ENCODE results near the gene TBX5. TPM values are rescaled to one million over a fixed set of nuclear protein-coding genes. Genes with fewer than 3 reads are reported as not detected.

The TBX5 gene
- total and polyA plus RNA-seq, 2 donors (not counting 1 experiment from before 2014, with no cell fraction given) = 16.8 to 19.4 TPM

- no peaks in the 10 kb centered on the region for H3K79me2 ChIP-seq (ENCODE audit: control insufficient read depth, insufficient read depth, low read length)
- H3K4me3 ChIP-seq (replicated peaks in 1 of 4; ENCODE audit: control extremely low read depth in 1 of 4, insufficient read depth in 1 of 4, low read depth in 3 of 4, low read length in 4 of 4) = no peak overlapping the region
- H4K20me1 ChIP-seq (ENCODE audit: control insufficient read depth, extremely low read depth, insufficient read depth, low read length) = no peaks in the 10 kb centered on the region
- no peak overlapping the region for H2AFZ ChIP-seq (ENCODE audit: low read length)
- no peaks in the 10 kb centered on the region for H3K9me3 ChIP-seq (ENCODE audit: control insufficient read depth, insufficient read depth, low read depth, low read length)
- no peak overlapping the region for H3K4me2 ChIP-seq (ENCODE audit: extremely low read depth, insufficient read depth, low read length)
- DNase-seq (ENCODE audit: low read depth in 2 of 2) = no peak
- H3K36me3 ChIP-seq (ENCODE audit: control insufficient read depth, insufficient read depth, low read length) = no peaks in the 10 kb centered on the region
- no peak for TF ChIP-seq CTCF (conservative IDR thresholded peaks at IDR 0.05 in 1 of 2, IDR thresholded peaks at IDR 0.05 in 1 of 2; ENCODE audit: low read depth in 1 of 2, low read length in 2 of 2)
- no peak for TF ChIP-seq EZH2 (IDR thresholded peaks at IDR 0.05; ENCODE audit: low read length, missing control alignments)
- H3K4me1 ChIP-seq (ENCODE audit: control insufficient read depth, extremely low read depth, insufficient read depth, low read length) = peaks cover 3% of the 10 kb centered on the region
- no peak overlapping the region for H3K9ac ChIP-seq (ENCODE audit: insufficient read depth, low read length)
- no peak overlapping the region for H3K27ac ChIP-seq (ENCODE audit: insufficient read depth, low read length)
- H3K27me3 ChIP-seq (ENCODE audit: control insufficient read depth, insufficient read depth, low read length) = no peaks in the 10 kb centered on the region
Measured at GRCh38 chr12:114320968-114321367, 85.0 kb downstream of the TBX5 start.

- peaks cover 5% of the 10 kb centered on the region for H3K4me1 ChIP-seq (ENCODE audit: control insufficient read depth, extremely low read depth, insufficient read depth, low read length)
- no peaks in the 10 kb centered on the region for H3K36me3 ChIP-seq (ENCODE audit: control insufficient read depth, insufficient read depth, low read length)
- no peak for TF ChIP-seq EZH2 (IDR thresholded peaks at IDR 0.05; ENCODE audit: low read length, missing control alignments)
- no peak for TF ChIP-seq CTCF (conservative IDR thresholded peaks at IDR 0.05 in 1 of 2, IDR thresholded peaks at IDR 0.05 in 1 of 2; ENCODE audit: low read depth in 1 of 2, low read length in 2 of 2)
- H3K4me2 ChIP-seq (ENCODE audit: extremely low read depth, insufficient read depth, low read length) = no peak overlapping the region
- H4K20me1 ChIP-seq (ENCODE audit: control insufficient read depth, extremely low read depth, insufficient read depth, low read length) = no peaks in the 10 kb centered on the region
- H3K79me2 ChIP-seq (ENCODE audit: control insufficient read depth, insufficient read depth, low read length) = no peaks in the 10 kb centered on the region
- no peak overlapping the region for H3K4me3 ChIP-seq (replicated peaks in 1 of 4; ENCODE audit: control extremely low read depth in 1 of 4, insufficient read depth in 1 of 4, low read depth in 3 of 4, low read length in 4 of 4)
- no peak overlapping the region for H3K9ac ChIP-seq (ENCODE audit: insufficient read depth, low read length)
- no peaks in the 10 kb centered on the region for H3K9me3 ChIP-seq (ENCODE audit: control insufficient read depth, insufficient read depth, low read depth, low read length)
- no peak for DNase-seq (ENCODE audit: low read depth in 2 of 2)
- no peaks in the 10 kb centered on the region for H3K27me3 ChIP-seq (ENCODE audit: control insufficient read depth, insufficient read depth, low read length)
- H2AFZ ChIP-seq (ENCODE audit: low read length) = no peak overlapping the region
- H3K27ac ChIP-seq (ENCODE audit: insufficient read depth, low read length) = no peak overlapping the region
Measured at GRCh38 chr12:114320101-114320500, 85.8 kb downstream of the TBX5 start.

- TF ChIP-seq CTCF (conservative IDR thresholded peaks at IDR 0.05 in 1 of 2, IDR thresholded peaks at IDR 0.05 in 1 of 2; ENCODE audit: low read depth in 1 of 2, low read length in 2 of 2) (no peak), EZH2 (IDR thresholded peaks at IDR 0.05; ENCODE audit: low read length, missing control alignments) (no peak)
- no peak overlapping the region for H3K27ac ChIP-seq (ENCODE audit: insufficient read depth, low read length)
- H3K79me2 ChIP-seq (ENCODE audit: control insufficient read depth, insufficient read depth, low read length) = no peaks in the 10 kb centered on the region
- no peaks in the 10 kb centered on the region for H3K9me3 ChIP-seq (ENCODE audit: control insufficient read depth, insufficient read depth, low read depth, low read length)
- no peaks in the 10 kb centered on the region for H4K20me1 ChIP-seq (ENCODE audit: control insufficient read depth, extremely low read depth, insufficient read depth, low read length)
- no peak overlapping the region for H3K4me3 ChIP-seq (replicated peaks in 1 of 4; ENCODE audit: control extremely low read depth in 1 of 4, insufficient read depth in 1 of 4, low read depth in 3 of 4, low read length in 4 of 4)
- no peaks in the 10 kb centered on the region for H3K36me3 ChIP-seq (ENCODE audit: control insufficient read depth, insufficient read depth, low read length)
- no peak overlapping the region for H3K9ac ChIP-seq (ENCODE audit: insufficient read depth, low read length)
- no peak overlapping the region for H2AFZ ChIP-seq (ENCODE audit: low read length)
- no peaks in the 10 kb centered on the region for H3K27me3 ChIP-seq (ENCODE audit: control insufficient read depth, insufficient read depth, low read length)
- peak; percentile 11 to 94 for DNase-seq (ENCODE audit: low read depth in 2 of 2)
- H3K4me2 ChIP-seq (ENCODE audit: extremely low read depth, insufficient read depth, low read length) = peak overlapping the region; percentile 7
- peaks cover 5% of the 10 kb centered on the region for H3K4me1 ChIP-seq (ENCODE audit: control insufficient read depth, extremely low read depth, insufficient read depth, low read length)
Measured at GRCh38 chr12:114319422-114319821, 86.5 kb downstream of the TBX5 start.
